GM10847 (cell line): ENCODE results near the gene CGN.

Experiments used
- POLR2A ChIP-seq: IDR thresholded peaks from 2 replicates; pipeline ENCODE4 v1.6.1; 2011; ENCODE audit not compliant: insufficient read length; ENCODE audit errors: extremely low read depth

The CGN gene

GRCh38 chr1:151510957-151511635, at the start of gene CGN:
Gene CGN (plus strand): TSS chr1:151511387. CDS start chr1:151518520, 7,133 bp downstream.
- no peak for TF ChIP-seq POLR2A

- no peak for TF ChIP-seq POLR2A
Observed at GRCh38 chr1:151461694-151462093, 49.5 kb upstream of the CGN start.

GRCh38 chr1:151465026-151465425, 46.2 kb upstream of the CGN start:
- TF ChIP-seq POLR2A: no peak

- TF ChIP-seq POLR2A: no peak
Observed at GRCh38 chr1:151472856-151473731, 38.1 kb upstream of the CGN start.

- no peak for TF ChIP-seq POLR2A
Observed at GRCh38 chr1:151474745-151475144, 36.4 kb upstream of the CGN start.

- TF ChIP-seq POLR2A: no peak
Observed at GRCh38 chr1:151475175-151475574, 36.0 kb upstream of the CGN start.

GRCh38 chr1:151476083-151476482, 35.1 kb upstream of the CGN start:
- no peak for TF ChIP-seq POLR2A

GRCh38 chr1:151477066-151477465, 34.1 kb upstream of the CGN start:
- no peak for TF ChIP-seq POLR2A

GRCh38 chr1:151478140-151478812, 32.9 kb upstream of the CGN start:
- no peak for TF ChIP-seq POLR2A

GRCh38 chr1:151478923-151479322, 32.3 kb upstream of the CGN start:
- no peak for TF ChIP-seq POLR2A

GRCh38 chr1:151479462-151479861, 31.7 kb upstream of the CGN start:
- TF ChIP-seq POLR2A: no peak

- no peak for TF ChIP-seq POLR2A
Observed at GRCh38 chr1:151482017-151482416, 29.2 kb upstream of the CGN start.

GRCh38 chr1:151485685-151486255, 25.4 kb upstream of the CGN start:
- no peak for TF ChIP-seq POLR2A

- no peak for TF ChIP-seq POLR2A
Observed at GRCh38 chr1:151486557-151486956, 24.6 kb upstream of the CGN start.

- TF ChIP-seq POLR2A: no peak
Observed at GRCh38 chr1:151491641-151492040, 19.5 kb upstream of the CGN start.
